Muscle layer of colon (tissue), 2 donors: ENCODE measurements around the gene RPS27A.
A peak's percentile ranks its signal among the peaks of the same experiment; 100 is the strongest.
"Not testable (repeated sequence)": the region's sequence is repeated elsewhere in the genome, so short reads cannot be mapped to it uniquely, and the experiment has no call there.

ENCODE experiments used
- H3K27ac ChIP-seq: one replicate; pipeline ENCODE4 v1.7.0; 2013; ENCODE audit warnings: low read depth, mild to moderate bottlenecking, low read length, moderate library complexity
- H3K27me3 ChIP-seq, 2 donors: one replicate each; pipeline ENCODE4 v1.7.0; 2013; ENCODE audit warnings: low read length in 2 of 2, mild to moderate bottlenecking in 2 of 2; ENCODE audit not compliant: insufficient read depth in 2 of 2, control insufficient read depth in 1 of 2
- H3K36me3 ChIP-seq: one replicate; pipeline ENCODE4 v1.7.0; 2013; ENCODE audit warnings: mild to moderate bottlenecking, low read length; ENCODE audit not compliant: insufficient read depth
- H3K4me1 ChIP-seq: one replicate; pipeline ENCODE4 v1.7.0; 2013; ENCODE audit warnings: mild to moderate bottlenecking, low read length; ENCODE audit not compliant: insufficient read depth
- H3K4me3 ChIP-seq, 2 donors: one replicate each; pipeline ENCODE4 v1.7.0; 2013; ENCODE audit warnings: low read length in 2 of 2, low read depth in 1 of 2, mild to moderate bottlenecking in 1 of 2, moderate library complexity in 1 of 2
- H3K9ac ChIP-seq: one replicate; pipeline ENCODE4 v1.7.0; 2013; ENCODE audit warnings: low read length
- H3K9me3 ChIP-seq: one replicate; pipeline ENCODE4 v1.7.0; 2013; ENCODE audit warnings: mild to moderate bottlenecking, low read length
- donor health status: abdominal sarcoma.
- donor health status: Adenocarcinoma of cecum.

Gene RPS27A

GRCh38 chr2:55279859-55280424 is 47.5 kb downstream of the RPS27A start:
- H3K36me3 ChIP-seq, H3K9me3 ChIP-seq, H3K4me3 ChIP-seq, H3K27me3 ChIP-seq, H3K9ac ChIP-seq, H3K27ac ChIP-seq: not testable (repeated sequence)
- H3K4me1 ChIP-seq, result peaks cover 10% of the 10 kb centered on the region

DNA sequence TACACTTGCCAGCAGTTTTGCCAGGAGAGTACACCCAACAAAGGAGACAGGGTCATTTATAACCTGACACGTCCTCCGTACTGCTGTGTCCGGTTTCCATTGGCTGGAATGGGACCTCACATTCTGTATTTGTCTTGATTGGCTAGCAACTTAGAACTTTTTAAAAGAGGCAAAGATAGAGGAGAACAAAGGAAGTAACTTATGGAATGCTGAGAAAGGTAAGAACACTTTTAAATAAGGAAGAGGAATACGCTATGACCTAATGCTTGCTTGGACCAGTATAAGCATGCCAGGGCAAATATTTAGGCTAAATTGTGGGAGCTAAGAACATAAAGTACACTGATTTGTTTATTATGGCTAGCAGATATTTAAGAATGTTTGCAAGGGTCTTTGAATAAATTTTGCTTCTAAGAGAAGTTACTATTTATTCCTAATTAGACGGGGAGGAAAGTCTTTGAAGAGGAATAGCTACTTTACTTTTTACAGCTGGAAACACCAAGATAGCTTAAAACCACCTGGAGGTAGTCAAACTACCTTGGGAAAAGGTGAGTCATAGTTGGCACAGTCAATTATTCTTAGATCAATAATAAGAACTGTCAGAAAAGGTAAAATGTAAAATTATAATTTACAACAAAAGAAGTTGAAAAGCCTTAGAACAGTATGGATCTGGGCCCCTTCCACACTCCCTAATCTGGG is 48.5 kb downstream of the RPS27A start:
- H3K27ac ChIP-seq, H3K36me3 ChIP-seq, H3K9ac ChIP-seq, H3K27me3 ChIP-seq, H3K4me3 ChIP-seq, H3K9me3 ChIP-seq: not testable (repeated sequence)
- peaks cover 10% of the 10 kb centered on the region for H3K4me1 ChIP-seq

- Histone ChIP-seq H3K27ac (peak overlapping the region; percentile 89), H3K9ac (peak overlapping the region; percentile 71), H3K4me1 (peaks cover 10% of the 10 kb centered on the region), H3K27me3 (no peaks in the 10 kb centered on the region), H3K4me3 (peak overlapping the region; percentile 70 to 82), H3K9me3 (no peaks in the 10 kb centered on the region), H3K36me3 (no peaks in the 10 kb centered on the region)
These were observed 49.8 kb downstream of the RPS27A start for GRCh38 chr2:55282110-55282917.

DNA sequence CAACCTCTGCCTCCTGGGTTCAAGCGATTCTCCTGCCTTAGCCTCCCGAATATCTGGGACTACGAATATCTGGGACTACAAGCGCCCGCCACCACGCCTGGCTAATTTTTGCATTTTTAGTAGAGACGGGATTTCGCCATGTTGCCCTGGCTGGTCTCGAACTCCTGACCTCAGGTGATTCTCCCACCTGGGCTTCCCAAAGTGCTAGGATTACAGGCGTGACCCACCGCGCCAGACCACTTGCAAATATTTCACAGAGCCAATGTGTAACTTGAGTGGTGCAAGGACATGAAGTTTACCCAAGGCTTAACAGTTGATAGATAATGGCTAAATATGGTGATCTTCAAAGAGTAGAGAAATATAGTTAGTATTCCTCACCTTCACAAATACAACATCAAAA is 50.6 kb downstream of the RPS27A start:
- H3K4me1 ChIP-seq, result peaks cover 10% of the 10 kb centered on the region
- no peak overlapping the region for H3K27ac ChIP-seq
- H3K36me3 ChIP-seq, result no peaks in the 10 kb centered on the region
- H3K9me3 ChIP-seq, result no peaks in the 10 kb centered on the region
- no peak overlapping the region for H3K9ac ChIP-seq
- no peaks in the 10 kb centered on the region for H3K27me3 ChIP-seq
- H3K4me3 ChIP-seq, result peak overlapping the region in 1 of 2 donors; percentile 82
